ENCODE data around the gene MICAL3. TPM values are rescaled to one million over a fixed set of nuclear protein-coding genes. Genes with fewer than 3 reads are reported as not detected.

Gene MICAL3
- total and polyA plus RNA-seq, 2 of the 8 experiments (the other 6 are each of a cell fraction or from before 2014, with no cell fraction given) = 8.3 to 41.8 TPM

DNA sequence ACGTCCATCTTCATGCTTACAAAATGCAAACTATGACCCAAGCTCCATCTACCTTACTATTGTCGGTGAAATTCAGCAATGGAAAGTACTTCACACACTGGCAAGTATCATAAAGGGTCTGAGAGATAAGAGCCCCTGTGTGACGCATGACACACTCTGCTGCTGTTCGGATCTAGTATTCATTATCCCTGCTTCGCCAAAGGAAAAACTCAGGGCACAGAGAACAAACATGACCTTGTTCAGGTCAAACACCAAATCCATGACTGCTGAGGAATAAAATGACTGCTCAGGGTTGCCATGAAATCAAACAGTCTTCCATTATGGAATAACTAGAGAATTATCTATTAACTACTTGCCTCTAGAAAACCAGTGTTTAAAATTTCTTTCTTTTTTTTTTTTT, 73.0 kb downstream of the MICAL3 start:
- Histone ChIP-seq H3K36me3 (ENCODE audit: control insufficient read depth in 2 of 4, insufficient read depth in 4 of 4, low read length in 3 of 4) (no peaks in the 10 kb centered on the region), H3K14ac (ENCODE audit: insufficient read length) (no peak overlapping the region), H3K79me1 (ENCODE audit: low read depth, low read length) (peaks cover 17% of the 10 kb centered on the region), H4K20me1 (replicated peaks in 1 of 2; ENCODE audit: control insufficient read depth in 1 of 2, insufficient read depth in 2 of 2, low read length in 2 of 2) (peaks cover 0 to 16% of the 10 kb centered on the region in 2 experiments), H4K91ac (replicated peaks; ENCODE audit: insufficient read length, low read length) (no peak overlapping the region), H2BK5ac (ENCODE audit: low read depth, low read length) (no peak overlapping the region), H2BK120ac (replicated peaks; ENCODE audit: low read depth, low read length) (no peak overlapping the region), H3K4me3 (ENCODE audit: extremely low read depth in 1 of 4, insufficient read depth in 2 of 4, low read depth in 3 of 4, low read length in 4 of 4) (no peak overlapping the region), H2BK12ac (ENCODE audit: low read depth, low read length) (no peak overlapping the region), H4K8ac (ENCODE audit: extremely low read depth, insufficient read depth, low read length) (no peak overlapping the region), H3K56ac (replicated peaks; ENCODE audit: insufficient read length, low read depth, low read length) (no peak overlapping the region), H2AFZ (ENCODE audit: low read length) (no peak overlapping the region), H2BK20ac (ENCODE audit: low read length) (no peak overlapping the region), H2AK5ac (ENCODE audit: low read depth, low read length) (no peak overlapping the region), H3K9me3 (ENCODE audit: insufficient read depth in 2 of 2, low read depth in 1 of 2, low read length in 1 of 2) (no peaks in the 10 kb centered on the region), H3K23ac (ENCODE audit: insufficient read length) (no peak overlapping the region), H3K9ac (replicated peaks in 1 of 4; ENCODE audit: extremely low read depth in 1 of 4, low read depth in 3 of 4, low read length in 3 of 4) (no peak overlapping the region), H3K4me1 (replicated peaks in 1 of 4; ENCODE audit: control insufficient read depth in 3 of 4, insufficient read depth in 4 of 4, low read length in 3 of 4) (peaks cover 1 to 7% (median 3%) of the 10 kb centered on the region in 4 experiments; a peak in 5 of 7 replicates), H3K18ac (ENCODE audit: extremely low read depth, low read length) (no peak overlapping the region), H3K23me2 (ENCODE audit: low read depth, low read length) (no peaks in the 10 kb centered on the region), H3K27me3 (replicated peaks in 1 of 4; ENCODE audit: control insufficient read depth in 3 of 4, extremely low read depth in 1 of 4, insufficient read depth in 3 of 4, low read length in 3 of 4) (no peaks in the 10 kb centered on the region), H3K4ac (replicated peaks; ENCODE audit: insufficient read length, low read depth, low read length) (no peak overlapping the region), H4K5ac (ENCODE audit: insufficient read length, low read depth, low read length) (no peak overlapping the region), H3K4me2 (ENCODE audit: insufficient read depth in 1 of 2, low read depth in 2 of 2, low read length in 2 of 2) (no peak overlapping the region), H3K27ac (ENCODE audit: low read depth, low read length) (no peak overlapping the region), H2BK15ac (ENCODE audit: low read length) (no peak overlapping the region), H3K79me2 (ENCODE audit: control insufficient read depth in 1 of 2, insufficient read depth in 2 of 2, low read length in 2 of 2) (peaks cover 0 to 51% of the 10 kb centered on the region in 2 experiments; a peak in 1 of 4 replicates)
- DNase-seq (ENCODE audit: low read depth in 1 of 2, low spot score in 2 of 2) (no peak), FAIRE-seq (no peak)
- CTCF ChIA-PET (ENCODE audit: partially characterized antibody) = interaction anchor here (0.8 kb wide), 1 partner anchor 31 kb away, joined by 3 read pairs; no protein-coding TSS in a partner anchor
- POLR2A ChIA-PET (ENCODE audit: partially characterized antibody) = no interaction called here
- 89% methylated on average over 5 of the region's 5 CpGs; no CpG with 5 or more reads in 1 of the 2 experiments for WGBS, 2 experiments (ENCODE audit: extremely low coverage in 1 of 2, insufficient coverage in 1 of 2, insufficient read length in 1 of 2, insufficient replicate concordance in 2 of 2, low coverage in 1 of 2, low lambda C conversion rate in 2 of 2, missing lambda C conversion rate in 1 of 2)
- TF ChIP-seq FOSL1 (IDR thresholded peaks at IDR 0.05; ENCODE audit: insufficient read depth, low read depth, low read length) (no peak), GTF2F1 (IDR thresholded peaks at IDR 0.05; ENCODE audit: borderline replicate concordance, low read depth, low read length) (no peak), TBP (IDR thresholded peaks at IDR 0.05; ENCODE audit: low read depth, low read length) (no peak), POLR2AphosphoS5 (IDR thresholded peaks at IDR 0.05; ENCODE audit: low read depth, low read length) (no peak), SAP30 (IDR thresholded peaks at IDR 0.05; ENCODE audit: insufficient read depth, insufficient replicate concordance, low read length) (no peak), KDM5A (IDR thresholded peaks at IDR 0.05; ENCODE audit: low read length) (no peak), KDM1A (IDR thresholded peaks at IDR 0.05; ENCODE audit: borderline replicate concordance, low read length) (no peak), JUN (IDR thresholded peaks at IDR 0.05; ENCODE audit: low read depth, low read length) (no peak), PHF8 (conservative IDR thresholded peaks at IDR 0.05; ENCODE audit: low read depth, low read length) (no peak), BACH1 (IDR thresholded peaks at IDR 0.05; ENCODE audit: low read length) (no peak), CBX5 (IDR thresholded peaks at IDR 0.05; ENCODE audit: low read depth, low read length) (no peak), SUZ12 (IDR thresholded peaks at IDR 0.05; ENCODE audit: low read length) (no peak), HDAC6 (IDR thresholded peaks at IDR 0.05; ENCODE audit: low read depth, low read length) (no peak)
- TF ChIP-seq, protein P1, sequence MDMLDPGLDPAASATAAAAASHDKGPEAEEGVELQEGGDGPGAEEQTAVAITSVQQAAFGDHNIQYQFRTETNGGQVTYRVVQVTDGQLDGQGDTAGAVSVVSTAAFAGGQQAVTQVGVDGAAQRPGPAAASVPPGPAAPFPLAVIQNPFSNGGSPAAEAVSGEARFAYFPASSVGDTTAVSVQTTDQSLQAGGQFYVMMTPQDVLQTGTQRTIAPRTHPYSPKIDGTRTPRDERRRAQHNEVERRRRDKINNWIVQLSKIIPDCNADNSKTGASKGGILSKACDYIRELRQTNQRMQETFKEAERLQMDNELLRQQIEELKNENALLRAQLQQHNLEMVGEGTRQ (IDR thresholded peaks at IDR 0.05; ENCODE audit: low read length) = no peak
